Measurements from ENCODE around the gene GABRG2. TPM values are rescaled to one million over a fixed set of nuclear protein-coding genes. Genes with fewer than 3 reads are reported as not detected.

GABRG2 gene
- polyA plus RNA-seq, 1 donor (not counting 4 experiments of a cell fraction or from before 2014, with no cell fraction given): not detected

- Histone ChIP-seq H2AFZ (ENCODE audit: control insufficient read depth, low read length) (no peak overlapping the region), H4K20me1 (ENCODE audit: control insufficient read depth, extremely low read depth, insufficient read depth, low read length) (no peaks in the 10 kb centered on the region), H3K4me2 (ENCODE audit: control insufficient read depth, extremely low read depth, insufficient read depth, low read depth, low read length) (no peak overlapping the region), H3K27me3 (ENCODE audit: control insufficient read depth, extremely low read depth, insufficient read depth, low read length) (no peaks in the 10 kb centered on the region), H3K9me3 (ENCODE audit: control insufficient read depth, low read depth, low read length) (no peaks in the 10 kb centered on the region), H3K36me3 (ENCODE audit: control insufficient read depth in 2 of 2, extremely low read depth in 1 of 2, insufficient read depth in 2 of 2, low read length in 2 of 2) (no peaks in the 10 kb centered on the region), H3K4me3 (ENCODE audit: control insufficient read depth in 2 of 3, extremely low read depth in 1 of 3, insufficient read depth in 2 of 3, low read depth in 1 of 3, low read length in 3 of 3) (no peak overlapping the region), H3K79me2 (ENCODE audit: control insufficient read depth, insufficient read depth, low read length) (no peaks in the 10 kb centered on the region), H3K9me1 (ENCODE audit: control insufficient read depth, extremely low read depth, insufficient read depth, low read length) (no peaks in the 10 kb centered on the region), H3K4me1 (ENCODE audit: control insufficient read depth, extremely low read depth, insufficient read depth, low read length) (no peaks in the 10 kb centered on the region), H3K27ac (ENCODE audit: control insufficient read depth, insufficient read depth, low read length) (no peak overlapping the region), H3K9ac (ENCODE audit: control insufficient read depth, extremely low read depth, insufficient read depth, low read length) (no peak overlapping the region)
- dilution Hi-C loops (cut with MboI; ENCODE audit: extremely low pct_ligation_motif_present, low sequenced_read_pairs): no loop called here
- TF ChIP-seq EZH2 (IDR thresholded peaks at IDR 0.05; ENCODE audit: low read length): no peak
- TF ChIP-seq, protein P1, sequence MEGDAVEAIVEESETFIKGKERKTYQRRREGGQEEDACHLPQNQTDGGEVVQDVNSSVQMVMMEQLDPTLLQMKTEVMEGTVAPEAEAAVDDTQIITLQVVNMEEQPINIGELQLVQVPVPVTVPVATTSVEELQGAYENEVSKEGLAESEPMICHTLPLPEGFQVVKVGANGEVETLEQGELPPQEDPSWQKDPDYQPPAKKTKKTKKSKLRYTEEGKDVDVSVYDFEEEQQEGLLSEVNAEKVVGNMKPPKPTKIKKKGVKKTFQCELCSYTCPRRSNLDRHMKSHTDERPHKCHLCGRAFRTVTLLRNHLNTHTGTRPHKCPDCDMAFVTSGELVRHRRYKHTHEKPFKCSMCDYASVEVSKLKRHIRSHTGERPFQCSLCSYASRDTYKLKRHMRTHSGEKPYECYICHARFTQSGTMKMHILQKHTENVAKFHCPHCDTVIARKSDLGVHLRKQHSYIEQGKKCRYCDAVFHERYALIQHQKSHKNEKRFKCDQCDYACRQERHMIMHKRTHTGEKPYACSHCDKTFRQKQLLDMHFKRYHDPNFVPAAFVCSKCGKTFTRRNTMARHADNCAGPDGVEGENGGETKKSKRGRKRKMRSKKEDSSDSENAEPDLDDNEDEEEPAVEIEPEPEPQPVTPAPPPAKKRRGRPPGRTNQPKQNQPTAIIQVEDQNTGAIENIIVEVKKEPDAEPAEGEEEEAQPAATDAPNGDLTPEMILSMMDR (optimal IDR thresholded peaks at IDR 0.05 in 1 of 3, IDR thresholded peaks at IDR 0.05 in 1 of 3, conservative IDR thresholded peaks at IDR 0.05 in 1 of 3; ENCODE audit: extremely low read depth in 1 of 3, insufficient read depth in 2 of 3, low read length in 3 of 3): no peak
- DNase-seq (ENCODE audit: low read depth, low spot score) (no peak), FAIRE-seq (no peak)
These were observed 122.1 kb downstream of the GABRG2 start for GRCh38 chr5:162189719-162190118.

DNA sequence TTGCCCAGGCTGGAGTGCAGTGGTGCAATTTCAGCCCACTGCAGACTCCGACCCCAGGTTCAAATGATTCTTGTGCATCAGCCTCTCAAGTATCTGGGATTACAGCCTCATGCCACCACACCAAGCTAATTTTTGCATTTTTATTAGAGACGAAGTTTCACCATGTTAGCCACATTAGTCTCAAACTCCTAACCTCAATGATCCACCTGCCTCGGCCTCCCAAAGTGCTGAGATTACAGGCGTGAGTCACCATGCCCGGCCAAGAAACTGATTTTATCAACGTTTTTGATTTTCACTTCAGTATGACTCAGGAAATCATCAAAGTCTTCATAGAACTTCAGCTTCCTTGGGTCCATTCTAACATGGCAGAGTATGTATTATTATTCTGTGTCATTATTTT lies 125.4 kb downstream of the GABRG2 start:
- dilution Hi-C loops (cut with MboI; ENCODE audit: extremely low pct_ligation_motif_present, low sequenced_read_pairs): no loop called here
- no peak overlapping the region for H3K4me3 ChIP-seq (ENCODE audit: control insufficient read depth in 2 of 3, extremely low read depth in 1 of 3, insufficient read depth in 2 of 3, low read depth in 1 of 3, low read length in 3 of 3)

More for the DNA sequence above, 125.4 kb downstream of the GABRG2 start:
- Histone ChIP-seq H3K79me2 (ENCODE audit: control insufficient read depth, insufficient read depth, low read length) (no peaks in the 10 kb centered on the region), H3K4me1 (ENCODE audit: control insufficient read depth, extremely low read depth, insufficient read depth, low read length) (no peaks in the 10 kb centered on the region), H3K9me1 (ENCODE audit: control insufficient read depth, extremely low read depth, insufficient read depth, low read length) (no peaks in the 10 kb centered on the region), H3K9ac (ENCODE audit: control insufficient read depth, extremely low read depth, insufficient read depth, low read length) (no peak overlapping the region), H4K20me1 (ENCODE audit: control insufficient read depth, extremely low read depth, insufficient read depth, low read length) (no peaks in the 10 kb centered on the region), H3K27me3 (ENCODE audit: control insufficient read depth, extremely low read depth, insufficient read depth, low read length) (no peaks in the 10 kb centered on the region), H3K4me2 (ENCODE audit: control insufficient read depth, extremely low read depth, insufficient read depth, low read depth, low read length) (no peak overlapping the region), H2AFZ (ENCODE audit: control insufficient read depth, low read length) (no peak overlapping the region), H3K27ac (ENCODE audit: control insufficient read depth, insufficient read depth, low read length) (no peak overlapping the region), H3K9me3 (ENCODE audit: control insufficient read depth, low read depth, low read length) (no peaks in the 10 kb centered on the region), H3K36me3 (ENCODE audit: control insufficient read depth in 2 of 2, extremely low read depth in 1 of 2, insufficient read depth in 2 of 2, low read length in 2 of 2) (no peaks in the 10 kb centered on the region)
- no peak for DNase-seq (ENCODE audit: low read depth, low spot score)
- no peak for FAIRE-seq
- no peak for TF ChIP-seq EZH2 (IDR thresholded peaks at IDR 0.05; ENCODE audit: low read length)
- TF ChIP-seq, protein P1 (optimal IDR thresholded peaks at IDR 0.05 in 1 of 3, IDR thresholded peaks at IDR 0.05 in 1 of 3, conservative IDR thresholded peaks at IDR 0.05 in 1 of 3; ENCODE audit: extremely low read depth in 1 of 3, insufficient read depth in 2 of 3, low read length in 3 of 3): no peak

Data from keratinocyte (primary cell).